Stimulated activated CD8-positive, alpha-beta memory T cell treated with anti-CD3 and anti-CD28 coated beads, Interleukin-12 subunit alpha, Interleukin-12 subunit beta, amount 100 ng/mL, for 4 hours (primary cell): Measurements from ENCODE around the gene ANXA1.

ENCODE experiments used
- DNase-seq: peaks from one replicate; pipeline ENCODE4 v3.0.0-alpha.2; 2020; ENCODE audit warnings: low read depth

ANXA1 gene

DNA sequence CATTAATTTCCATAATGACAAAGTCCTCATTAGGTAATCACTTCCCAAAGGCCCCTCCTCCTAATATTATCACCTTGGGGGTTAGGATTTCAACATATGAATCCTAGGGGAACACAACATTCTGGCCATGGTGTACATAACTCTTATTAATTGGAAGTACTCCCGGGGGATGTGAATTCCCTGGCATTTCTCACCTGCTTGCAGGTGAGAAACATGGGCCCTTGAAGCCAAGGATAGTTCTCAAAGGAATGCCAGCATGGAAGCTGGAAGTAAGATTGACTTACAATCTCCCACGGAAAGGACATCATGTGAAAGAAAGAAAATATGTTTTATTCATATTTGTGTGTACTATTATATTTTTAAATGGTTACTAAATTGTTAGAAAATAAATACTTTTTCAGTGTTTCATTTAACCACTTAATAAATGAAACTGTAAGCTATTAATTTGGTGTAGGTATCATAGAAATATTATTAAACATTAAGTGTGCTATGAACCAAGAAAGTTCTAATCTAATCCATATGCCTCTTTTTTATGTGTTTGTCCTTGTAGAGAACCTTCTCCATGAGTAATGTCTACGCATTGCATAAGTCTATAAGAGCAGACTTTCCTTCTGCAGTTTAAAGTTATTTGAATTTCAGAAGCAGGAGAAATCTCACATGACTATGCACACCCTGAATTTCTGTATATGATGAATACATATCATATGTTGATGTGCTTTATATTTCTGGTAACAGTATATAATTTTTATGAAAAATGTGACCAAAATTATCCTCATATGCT, 59.4 kb downstream of the ANXA1 start:
- no peak for DNase-seq

DNA sequence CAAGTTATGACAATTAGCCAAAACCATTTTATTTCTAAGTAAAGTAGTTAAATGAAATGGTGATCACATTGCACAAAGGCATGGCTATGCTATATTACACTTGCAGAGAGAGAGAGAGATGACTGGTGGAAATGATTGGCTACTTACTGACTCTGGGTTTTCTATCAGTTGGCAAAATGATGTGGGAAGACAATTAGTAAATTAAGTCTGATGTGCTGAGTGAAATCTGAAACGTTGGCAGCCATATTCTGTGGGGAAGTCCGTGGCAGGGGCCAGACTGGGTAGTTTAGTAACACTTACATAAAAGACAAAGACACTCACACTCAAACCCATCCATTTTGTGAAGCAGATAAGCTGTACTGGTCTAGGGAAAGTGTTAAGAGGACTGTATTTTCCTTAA, 61.6 kb downstream of the ANXA1 start:
- DNase-seq, result no peak

DNA sequence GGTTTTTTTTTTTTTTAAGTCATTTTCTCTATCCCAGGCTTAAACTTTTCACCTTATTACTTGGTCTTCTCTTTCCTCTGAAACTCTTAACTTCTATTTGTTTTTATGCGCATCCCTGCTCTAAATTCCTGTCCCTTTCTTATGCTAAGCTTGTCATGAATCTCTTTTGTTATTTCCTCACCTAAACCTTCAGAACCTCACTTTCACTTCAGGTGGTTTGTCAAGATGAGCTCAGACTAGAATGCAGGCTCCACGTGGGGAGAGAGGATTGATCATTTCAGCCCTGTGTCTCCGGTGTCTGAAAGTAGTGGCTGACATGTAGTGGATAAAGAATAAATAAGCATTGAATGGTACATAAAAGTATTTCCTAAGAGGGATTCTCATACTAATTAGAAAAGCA, 63.6 kb downstream of the ANXA1 start:
- DNase-seq, result no peak

DNA sequence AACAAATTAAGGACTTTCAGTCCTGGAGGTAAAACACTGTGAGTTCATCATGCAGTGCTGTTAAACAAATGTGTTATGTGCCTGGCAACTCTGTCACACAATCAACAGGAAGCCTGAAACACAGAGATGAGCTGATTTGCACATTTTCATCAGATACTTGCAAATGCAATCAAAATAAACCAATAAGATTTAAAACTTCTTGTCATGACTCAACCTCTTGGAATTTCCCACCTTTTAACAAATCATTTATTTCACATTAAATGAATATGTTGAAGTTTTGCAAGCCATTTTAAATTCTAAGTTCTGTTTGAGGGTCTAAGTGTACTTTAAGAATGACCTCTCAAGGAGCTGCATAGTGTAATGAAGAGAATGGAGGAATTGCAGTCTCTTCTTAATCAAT, 64.4 kb downstream of the ANXA1 start:
- no peak for DNase-seq
